Measurements from ENCODE around the gene ADORA2A.

ADORA2A gene

GRCh38 chr22:24419475-24419850 is 7.9 kb upstream of the ADORA2A start:
- peaks cover 26% of the 10 kb centered on the region for H3K36me3 ChIP-seq (ENCODE audit: control insufficient read depth, insufficient read depth, low read length)
- peaks cover 22% of the 10 kb centered on the region for H3K4me1 ChIP-seq (ENCODE audit: control insufficient read depth, insufficient read depth, low read length)
- H3K9me3 ChIP-seq (ENCODE audit: control insufficient read depth, insufficient read depth, low read depth, low read length) = no peaks in the 10 kb centered on the region
- H3K27me3 ChIP-seq (ENCODE audit: control insufficient read depth, insufficient read depth, low read length) = peaks cover 8% of the 10 kb centered on the region
- no peak overlapping the region for H3K9ac ChIP-seq (ENCODE audit: low read length)
- no peak overlapping the region for H3K4me3 ChIP-seq (ENCODE audit: low read depth, low read length)
- no peak overlapping the region for H3K27ac ChIP-seq (ENCODE audit: low read depth, low read length)

GRCh38 chr22:24420072-24420976 is 7.1 kb upstream of the ADORA2A start:
- peaks cover 15% of the 10 kb centered on the region for H3K27me3 ChIP-seq (ENCODE audit: control insufficient read depth, insufficient read depth, low read length)
- no peak overlapping the region for H3K9ac ChIP-seq (ENCODE audit: low read length)
- H3K4me3 ChIP-seq (ENCODE audit: low read depth, low read length) = no peak overlapping the region
- H3K4me1 ChIP-seq (ENCODE audit: control insufficient read depth, insufficient read depth, low read length) = peaks cover 26% of the 10 kb centered on the region
- no peaks in the 10 kb centered on the region for H3K9me3 ChIP-seq (ENCODE audit: control insufficient read depth, insufficient read depth, low read depth, low read length)
- H3K27ac ChIP-seq (ENCODE audit: low read depth, low read length) = no peak overlapping the region
- peaks cover 18% of the 10 kb centered on the region for H3K36me3 ChIP-seq (ENCODE audit: control insufficient read depth, insufficient read depth, low read length)

GRCh38 chr22:24420977-24421343 is 6.4 kb upstream of the ADORA2A start:
- Histone ChIP-seq H3K36me3 (ENCODE audit: control insufficient read depth, insufficient read depth, low read length) (peaks cover 11% of the 10 kb centered on the region), H3K4me1 (ENCODE audit: control insufficient read depth, insufficient read depth, low read length) (peaks cover 26% of the 10 kb centered on the region), H3K4me3 (ENCODE audit: low read depth, low read length) (no peak overlapping the region), H3K27me3 (ENCODE audit: control insufficient read depth, insufficient read depth, low read length) (peaks cover 22% of the 10 kb centered on the region), H3K27ac (ENCODE audit: low read depth, low read length) (no peak overlapping the region), H3K9ac (ENCODE audit: low read length) (no peak overlapping the region), H3K9me3 (ENCODE audit: control insufficient read depth, insufficient read depth, low read depth, low read length) (no peaks in the 10 kb centered on the region)

GRCh38 chr22:24421428-24421931 is 5.9 kb upstream of the ADORA2A start:
- no peaks in the 10 kb centered on the region for H3K9me3 ChIP-seq (ENCODE audit: control insufficient read depth, insufficient read depth, low read depth, low read length)
- H3K27ac ChIP-seq (ENCODE audit: low read depth, low read length) = no peak overlapping the region
- H3K27me3 ChIP-seq (ENCODE audit: control insufficient read depth, insufficient read depth, low read length) = peaks cover 27% of the 10 kb centered on the region
- no peak overlapping the region for H3K4me3 ChIP-seq (ENCODE audit: low read depth, low read length)
- peaks cover 26% of the 10 kb centered on the region for H3K4me1 ChIP-seq (ENCODE audit: control insufficient read depth, insufficient read depth, low read length)
- H3K36me3 ChIP-seq (ENCODE audit: control insufficient read depth, insufficient read depth, low read length) = peaks cover 7% of the 10 kb centered on the region
- H3K9ac ChIP-seq (ENCODE audit: low read length) = no peak overlapping the region

- peaks cover 7% of the 10 kb centered on the region for H3K36me3 ChIP-seq (ENCODE audit: control insufficient read depth, insufficient read depth, low read length)
- peaks cover 26% of the 10 kb centered on the region for H3K4me1 ChIP-seq (ENCODE audit: control insufficient read depth, insufficient read depth, low read length)
- no peaks in the 10 kb centered on the region for H3K9me3 ChIP-seq (ENCODE audit: control insufficient read depth, insufficient read depth, low read depth, low read length)
- peaks cover 33% of the 10 kb centered on the region for H3K27me3 ChIP-seq (ENCODE audit: control insufficient read depth, insufficient read depth, low read length)
- H3K9ac ChIP-seq (ENCODE audit: low read length) = no peak overlapping the region
- H3K4me3 ChIP-seq (ENCODE audit: low read depth, low read length) = no peak overlapping the region
- H3K27ac ChIP-seq (ENCODE audit: low read depth, low read length) = no peak overlapping the region
Observed at GRCh38 chr22:24422102-24422665, 5.2 kb upstream of the ADORA2A start.

GRCh38 chr22:24423519-24424000 is 3.8 kb upstream of the ADORA2A start:
- Histone ChIP-seq H3K27me3 (ENCODE audit: control insufficient read depth, insufficient read depth, low read length) (peaks cover 33% of the 10 kb centered on the region), H3K4me3 (ENCODE audit: low read depth, low read length) (peak overlapping the region; percentile 68), H3K27ac (ENCODE audit: low read depth, low read length) (no peak overlapping the region), H3K4me1 (ENCODE audit: control insufficient read depth, insufficient read depth, low read length) (peaks cover 20% of the 10 kb centered on the region), H3K9ac (ENCODE audit: low read length) (no peak overlapping the region), H3K9me3 (ENCODE audit: control insufficient read depth, insufficient read depth, low read depth, low read length) (no peaks in the 10 kb centered on the region), H3K36me3 (ENCODE audit: control insufficient read depth, insufficient read depth, low read length) (no peaks in the 10 kb centered on the region)

GRCh38 chr22:24424001-24424900 is 3.1 kb upstream of the ADORA2A start:
- Histone ChIP-seq H3K27me3 (ENCODE audit: control insufficient read depth, insufficient read depth, low read length) (peaks cover 33% of the 10 kb centered on the region), H3K27ac (ENCODE audit: low read depth, low read length) (no peak overlapping the region), H3K9ac (ENCODE audit: low read length) (peak overlapping the region; percentile 51), H3K36me3 (ENCODE audit: control insufficient read depth, insufficient read depth, low read length) (no peaks in the 10 kb centered on the region), H3K4me1 (ENCODE audit: control insufficient read depth, insufficient read depth, low read length) (peaks cover 20% of the 10 kb centered on the region), H3K4me3 (ENCODE audit: low read depth, low read length) (peak overlapping the region; percentile 68), H3K9me3 (ENCODE audit: control insufficient read depth, insufficient read depth, low read depth, low read length) (no peaks in the 10 kb centered on the region)

- peaks cover 21% of the 10 kb centered on the region for H3K4me1 ChIP-seq (ENCODE audit: control insufficient read depth, insufficient read depth, low read length)
- H3K9ac ChIP-seq (ENCODE audit: low read length) = peak overlapping the region; percentile 51
- peak overlapping the region; percentile 68 for H3K4me3 ChIP-seq (ENCODE audit: low read depth, low read length)
Observed at GRCh38 chr22:24424901-24425775, 2.3 kb upstream of the ADORA2A start.

GRCh38 chr22:24426436-24426835 is 963 bp upstream of the ADORA2A start:
- H3K36me3 ChIP-seq (ENCODE audit: control insufficient read depth, insufficient read depth, low read length) = no peaks in the 10 kb centered on the region
- H3K4me3 ChIP-seq (ENCODE audit: low read depth, low read length) = no peak overlapping the region
- H3K9me3 ChIP-seq (ENCODE audit: control insufficient read depth, insufficient read depth, low read depth, low read length) = no peaks in the 10 kb centered on the region
- H3K27me3 ChIP-seq (ENCODE audit: control insufficient read depth, insufficient read depth, low read length) = peaks cover 33% of the 10 kb centered on the region
- no peak overlapping the region for H3K27ac ChIP-seq (ENCODE audit: low read depth, low read length)
- no peak overlapping the region for H3K9ac ChIP-seq (ENCODE audit: low read length)
- H3K4me1 ChIP-seq (ENCODE audit: control insufficient read depth, insufficient read depth, low read length) = peaks cover 21% of the 10 kb centered on the region

More at GRCh38 chr22:24424901-24425775, 2.3 kb upstream of the ADORA2A start:
- Histone ChIP-seq H3K27ac (ENCODE audit: low read depth, low read length) (no peak overlapping the region), H3K9me3 (ENCODE audit: control insufficient read depth, insufficient read depth, low read depth, low read length) (no peaks in the 10 kb centered on the region), H3K27me3 (ENCODE audit: control insufficient read depth, insufficient read depth, low read length) (peaks cover 33% of the 10 kb centered on the region), H3K36me3 (ENCODE audit: control insufficient read depth, insufficient read depth, low read length) (no peaks in the 10 kb centered on the region)

All from HUES6 (cell line).